HG03521 (cell line): ENCODE results near the gene PAF1.

Source experiments
- ATAC-seq: cut with Tn5 transposase; IDR thresholded peaks from one replicate; pipeline ENCODE4 v1.9.1; 2021; ENCODE audit warnings: mild to moderate bottlenecking, moderate library complexity; ENCODE audit not compliant: unreplicated experiment

The PAF1 gene

GRCh38 chr19:39390751-39391437, at the start of gene PAF1, which contains the start of gene MED29:
TSS of gene PAF1 (minus strand) at chr19:39391106. CDS start at chr19:39390864, 242 bp downstream.
TSS of gene MED29 (plus strand) at chr19:39391378. CDS start at chr19:39391423, 45 bp downstream.
- peak; percentile 92 for ATAC-seq

GRCh38 chr19:39438270-39438934, 47.5 kb upstream of the PAF1 start:
- ATAC-seq = no peak

DNA sequence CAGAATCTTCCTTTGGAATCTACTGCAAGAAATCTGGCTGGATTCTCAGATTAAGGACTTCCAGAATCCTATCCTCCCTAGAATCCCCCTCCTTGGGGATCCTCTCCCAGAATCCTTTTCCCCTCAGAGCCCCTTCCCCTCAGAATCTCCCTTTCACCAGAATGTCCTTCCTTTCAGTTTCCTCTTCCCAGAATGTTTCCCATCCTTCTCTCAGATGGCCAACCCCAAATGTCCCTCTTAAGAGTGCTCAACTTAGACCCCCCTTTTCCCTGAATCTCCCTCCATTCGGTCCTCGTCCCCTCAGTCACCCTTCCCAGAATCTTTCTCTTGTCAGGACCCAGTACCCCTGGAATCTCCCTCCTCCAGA, 45.4 kb upstream of the PAF1 start:
- ATAC-seq = no peak

DNA sequence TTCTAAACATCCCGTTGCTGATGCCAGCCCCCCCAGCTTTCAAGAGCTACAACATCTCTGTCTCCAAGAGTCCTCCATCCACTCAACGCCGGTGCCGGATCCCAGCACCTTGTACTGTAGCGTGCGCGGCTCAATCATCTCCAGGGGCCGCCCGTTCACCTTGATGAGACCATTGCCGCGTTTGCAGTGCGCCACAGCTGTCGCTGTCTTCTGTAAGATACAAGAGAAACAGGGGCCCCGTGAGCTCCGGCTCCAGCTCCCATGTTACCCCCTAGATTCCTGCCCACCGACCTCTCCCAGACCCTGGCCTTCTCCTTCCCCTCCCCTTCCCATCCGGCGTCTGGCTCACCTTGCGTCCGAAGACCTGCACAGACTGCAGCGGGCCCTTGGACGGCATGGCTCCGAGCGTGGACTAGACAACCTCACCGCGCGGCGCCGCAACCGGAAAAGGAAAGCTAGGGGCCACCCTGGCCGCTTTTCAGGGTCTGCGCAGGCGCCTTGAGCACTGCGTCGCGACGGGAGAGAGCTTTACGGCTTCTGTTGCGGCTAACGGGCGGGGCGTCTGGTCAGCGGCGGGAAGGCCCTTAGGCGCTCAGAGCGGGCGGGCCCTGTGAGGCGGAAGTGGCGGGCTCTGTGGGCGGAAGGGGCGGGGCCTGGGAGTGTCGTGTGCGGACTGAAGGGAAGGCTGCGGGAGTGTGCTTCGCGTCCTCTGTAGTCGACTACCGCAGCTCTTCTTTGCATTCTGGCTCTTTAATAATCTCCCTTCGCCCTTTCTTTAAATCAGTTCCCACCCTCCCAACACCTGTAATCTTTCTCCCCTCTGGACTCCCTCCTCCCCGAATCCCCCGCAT, 44.8 kb upstream of the PAF1 start, which contains the start of gene RPS16:
TSS of gene RPS16 (minus strand) at position 451 of the 851 bp plus-strand sequence. CDS start at position 397, 54 bp downstream.
- peak; percentile 76 for ATAC-seq

DNA sequence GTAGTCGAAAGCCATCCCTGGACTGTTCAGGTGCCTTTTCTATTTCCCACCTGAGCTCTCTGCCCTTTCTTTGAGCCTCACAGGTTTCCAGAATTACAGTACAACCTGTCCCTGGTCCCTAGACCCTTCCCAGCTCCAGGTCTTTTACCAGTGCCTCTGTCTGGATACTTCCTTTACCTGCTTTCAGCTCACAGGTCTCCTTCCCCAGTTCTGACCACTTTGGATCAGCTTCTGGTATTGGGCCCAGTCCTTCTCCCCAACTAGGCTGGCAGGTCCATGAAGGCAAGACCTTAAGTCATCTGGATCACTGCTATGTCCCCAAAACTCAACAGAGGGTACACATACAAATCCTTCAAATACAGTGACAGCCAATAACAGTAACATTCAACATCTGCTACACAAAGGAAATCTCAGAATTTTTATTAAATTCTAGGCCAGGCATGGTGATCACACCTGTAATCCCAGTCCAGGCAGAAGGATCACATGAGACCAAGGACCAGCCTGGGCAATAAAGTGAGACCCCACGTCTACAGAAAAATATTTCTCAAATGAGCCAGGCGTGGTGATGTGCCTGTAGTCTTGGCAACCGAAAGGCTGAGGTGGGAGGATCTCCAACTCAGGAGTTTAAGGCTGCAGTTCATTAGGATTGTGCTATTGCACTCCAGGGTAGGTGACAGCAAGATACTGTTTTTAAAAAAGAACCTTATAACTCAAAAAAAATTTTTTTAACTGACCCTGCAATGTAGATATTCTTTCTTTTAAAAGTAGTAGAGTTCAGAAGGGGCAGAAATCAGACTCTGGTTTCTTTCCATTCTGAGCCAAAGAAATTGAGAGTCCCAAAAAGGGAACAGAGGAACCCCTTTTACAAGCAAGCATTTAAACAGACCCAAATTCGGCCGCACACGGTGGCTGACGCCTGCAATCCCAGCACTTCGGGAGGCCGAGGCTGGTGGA, 43.5 kb upstream of the PAF1 start:
- no peak for ATAC-seq

DNA sequence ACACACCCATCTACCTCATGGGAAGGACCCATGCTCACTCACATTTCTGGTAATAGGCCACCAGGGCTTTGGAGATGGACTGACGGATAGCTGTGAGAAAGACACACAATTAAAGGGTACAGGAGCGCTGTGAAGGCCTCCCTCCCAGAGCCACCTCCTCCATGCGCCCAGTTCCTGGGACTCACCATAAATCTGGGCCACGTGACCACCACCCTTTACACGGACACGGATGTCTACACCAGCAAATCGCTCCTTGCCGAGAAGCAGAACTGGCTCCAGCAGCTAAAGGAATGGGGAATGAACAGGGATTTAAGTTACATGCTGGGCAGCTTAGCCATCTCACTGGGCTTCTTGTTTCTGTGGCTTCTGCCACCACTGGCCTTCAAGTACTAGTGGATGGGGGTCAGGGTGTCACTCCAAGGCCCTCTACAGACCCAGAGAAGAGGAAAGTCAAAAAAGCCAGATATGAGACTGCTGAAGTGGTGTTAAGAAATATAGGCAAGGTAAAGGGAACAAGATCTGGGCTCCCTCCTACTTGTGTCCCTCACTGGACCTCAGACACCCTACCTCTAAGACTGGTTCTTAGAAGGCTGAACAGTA, 42.7 kb upstream of the PAF1 start:
- no peak for ATAC-seq

- ATAC-seq = no peak
Observed at GRCh38 chr19:39432677-39433025, 41.7 kb upstream of the PAF1 start.

GRCh38 chr19:39430675-39431593, 40.0 kb upstream of the PAF1 start:
- ATAC-seq = no peak

DNA sequence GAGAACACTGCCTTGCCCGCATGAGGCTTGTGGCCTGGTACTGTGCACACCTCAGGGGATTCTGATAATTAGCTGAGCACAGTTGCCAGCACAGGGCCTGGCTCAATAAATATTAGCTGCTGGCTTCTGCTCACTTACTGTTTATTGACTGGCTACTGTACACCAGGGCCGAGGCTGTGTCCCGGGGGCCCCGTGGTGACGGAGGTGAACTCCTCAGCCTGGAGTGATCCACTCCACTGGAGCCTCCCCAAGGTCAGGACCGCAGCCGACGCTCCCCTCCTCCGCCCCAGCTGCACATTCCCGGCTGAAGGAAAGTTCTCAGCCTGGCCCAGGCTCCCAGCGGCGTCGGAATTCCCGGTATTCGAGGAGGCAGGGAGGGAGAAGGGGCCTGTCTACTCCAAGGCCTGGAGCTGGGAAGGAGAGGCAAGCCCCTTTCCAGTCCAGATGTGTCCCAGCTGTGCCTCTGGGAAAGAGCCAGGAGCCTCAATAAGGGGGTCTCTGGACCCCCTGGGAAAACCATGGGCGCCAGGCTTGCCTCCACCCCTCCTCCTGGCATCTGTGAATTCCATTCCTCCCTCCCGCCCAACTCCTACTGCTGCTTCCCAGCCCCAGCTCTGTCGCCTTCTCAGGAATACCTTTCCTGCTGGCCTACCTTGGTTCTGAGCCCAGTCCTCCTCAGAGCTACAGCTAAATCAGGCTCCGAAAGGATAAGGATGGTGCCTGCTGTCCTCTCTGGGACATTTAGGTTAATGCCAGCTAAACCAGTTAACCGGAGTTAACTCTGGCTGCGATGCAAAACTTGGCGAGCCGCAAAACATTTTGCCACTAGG, 37.6 kb upstream of the PAF1 start:
- ATAC-seq = no peak

- no peak for ATAC-seq
Observed at GRCh38 chr19:39427707-39428106, 36.8 kb upstream of the PAF1 start.

- ATAC-seq = no peak
Observed at GRCh38 chr19:39426170-39426569, 35.3 kb upstream of the PAF1 start.

- ATAC-seq = no peak
Observed at GRCh38 chr19:39425744-39426143, 34.8 kb upstream of the PAF1 start.

DNA sequence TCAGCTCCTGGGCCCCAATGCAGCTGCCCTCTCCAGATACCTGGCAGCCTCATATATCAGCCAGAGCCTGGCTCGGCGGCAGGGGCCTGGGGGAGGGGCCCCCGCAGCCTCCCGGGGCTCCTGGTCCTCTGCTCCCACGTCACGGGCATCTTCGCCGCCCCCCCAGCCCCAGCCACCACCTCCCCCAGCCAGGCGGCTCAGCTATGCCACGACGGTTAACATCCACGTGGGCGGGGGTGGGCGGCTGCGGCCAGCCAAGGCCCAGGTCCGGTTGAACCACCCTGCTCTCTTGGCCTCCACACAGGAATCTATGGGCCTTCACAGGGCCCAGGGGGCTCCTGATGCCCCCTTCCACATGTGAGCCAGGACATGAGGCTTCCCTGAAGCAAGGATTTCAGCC, 34.0 kb upstream of the PAF1 start:
- ATAC-seq = no peak

DNA sequence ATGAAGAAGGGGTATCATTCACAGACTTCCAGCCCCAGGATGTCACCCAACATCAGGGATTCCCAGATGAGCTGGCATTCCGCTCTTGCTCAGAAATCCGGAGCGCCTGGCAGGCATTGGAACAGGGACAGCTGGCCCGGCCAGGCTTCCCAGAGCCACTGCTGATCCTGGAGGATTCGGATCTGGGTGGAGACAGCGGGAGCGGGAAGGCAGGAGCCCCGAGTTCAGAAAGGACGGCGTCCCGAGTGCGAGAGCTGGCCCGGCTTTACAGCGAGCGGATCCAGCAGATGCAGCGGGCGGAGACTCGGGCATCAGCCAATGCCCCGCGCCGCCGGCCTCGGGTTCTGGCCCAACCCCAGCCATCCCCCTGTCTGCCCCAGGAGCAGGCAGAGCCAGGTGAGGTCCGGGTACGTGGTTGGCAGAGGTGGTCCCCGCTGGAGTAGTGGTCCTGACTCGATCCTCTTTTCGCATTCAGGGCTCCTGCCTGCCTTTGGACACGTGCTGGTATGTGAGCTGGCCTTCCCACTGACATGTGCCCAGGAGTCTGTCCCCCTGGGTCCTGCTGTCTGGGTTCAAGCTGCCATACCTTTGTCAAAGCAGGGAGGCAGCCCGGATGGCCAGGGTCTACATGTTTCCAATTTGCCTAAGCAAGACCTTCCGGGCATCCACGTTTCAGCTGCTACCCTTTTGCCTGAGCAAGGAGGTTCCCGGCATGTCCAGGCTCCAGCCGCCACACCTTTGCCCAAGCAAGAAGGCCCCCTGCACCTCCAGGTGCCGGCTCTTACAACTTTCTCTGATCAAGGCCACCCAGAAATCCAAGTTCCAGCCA, 32.6 kb upstream of the PAF1 start:
- ATAC-seq = no peak

DNA sequence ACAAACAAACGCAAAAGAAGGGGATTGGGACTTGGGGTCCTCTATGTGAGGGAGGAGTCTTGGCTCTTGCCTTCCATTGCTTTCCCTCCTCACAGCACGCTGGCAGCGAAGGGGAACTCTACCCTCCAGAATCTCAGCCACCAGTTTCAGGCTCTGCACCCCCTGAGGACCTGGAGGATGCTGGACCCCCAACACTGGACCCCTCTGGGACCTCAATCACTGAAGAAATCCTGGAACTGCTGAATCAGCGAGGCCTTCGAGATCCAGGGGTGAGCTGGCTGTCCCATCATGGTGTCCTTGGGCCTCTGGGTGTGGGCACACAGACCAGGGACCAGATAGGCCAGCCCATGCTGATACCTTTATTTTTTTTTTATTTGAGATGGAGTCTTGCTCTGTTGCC, 31.1 kb upstream of the PAF1 start:
- no peak for ATAC-seq

DNA sequence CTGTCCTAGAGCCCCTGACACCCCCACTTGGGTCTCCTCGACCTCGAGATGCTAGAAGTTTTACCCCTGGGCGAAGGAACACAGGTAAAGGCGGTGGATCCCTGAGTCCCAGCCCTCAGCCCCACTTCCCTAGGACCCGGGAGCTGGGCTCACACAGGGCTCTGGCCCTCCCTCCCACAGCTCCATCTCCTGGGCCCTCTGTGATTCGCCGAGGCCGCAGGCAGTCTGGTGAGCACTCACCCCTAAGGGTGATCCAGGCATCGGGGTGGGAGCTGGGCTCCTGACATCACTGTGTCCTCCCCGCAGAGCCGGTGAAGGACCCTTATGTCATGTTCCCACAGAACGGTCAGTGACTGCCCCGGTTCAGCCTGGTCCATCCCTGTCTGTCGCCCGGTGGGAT, 29.9 kb upstream of the PAF1 start:
- no peak for ATAC-seq

- no peak for ATAC-seq
Observed at GRCh38 chr19:39419003-39419402, 28.1 kb upstream of the PAF1 start.
